Measurements from ENCODE around the gene GRM1.
"Not testable (repeated sequence)": the region's sequence is repeated elsewhere in the genome, so short reads cannot be mapped to it uniquely, and the experiment has no call there.

GRM1 gene

DNA sequence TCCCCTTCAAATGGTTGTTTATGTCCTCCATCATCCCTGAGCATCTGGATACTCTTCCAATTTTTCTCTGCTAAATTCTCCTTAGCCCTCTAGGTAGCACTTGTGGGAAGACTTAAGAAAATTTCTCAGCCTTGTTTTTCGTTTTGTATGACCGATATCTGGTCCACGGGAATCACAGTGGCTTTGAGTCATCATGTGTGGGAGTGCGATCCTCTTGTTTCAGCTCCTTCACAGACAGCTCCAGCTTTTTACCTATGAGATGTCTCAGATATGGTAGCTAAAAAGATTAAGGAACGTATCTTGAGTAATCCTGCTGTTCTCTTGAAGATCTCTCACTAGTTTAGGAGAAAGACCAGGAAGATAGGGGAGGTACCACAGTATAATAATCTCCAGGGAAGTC is 196.1 kb downstream of the GRM1 start:
- Histone ChIP-seq H3K4me3 (replicated peaks; ENCODE audit: insufficient read depth, low read length) (no peak overlapping the region), H3K27ac (replicated peaks) (no peak overlapping the region), H3K27me3 (ENCODE audit: insufficient read depth, poor library complexity, severe bottlenecking) (no peaks in the 10 kb centered on the region)
- no peak for DNase-seq (ENCODE audit: low read depth in 1 of 2, low spot score in 1 of 2)
- TF ChIP-seq SPI1 (IDR thresholded peaks at IDR 0.05; ENCODE audit: borderline replicate concordance, low read depth) (no peak), GABPA (IDR thresholded peaks at IDR 0.05; ENCODE audit: low read depth) (no peak), POLR2AphosphoS5 (IDR thresholded peaks at IDR 0.05; ENCODE audit: low read depth) (no peak)
- TF ChIP-seq, protein P1, sequence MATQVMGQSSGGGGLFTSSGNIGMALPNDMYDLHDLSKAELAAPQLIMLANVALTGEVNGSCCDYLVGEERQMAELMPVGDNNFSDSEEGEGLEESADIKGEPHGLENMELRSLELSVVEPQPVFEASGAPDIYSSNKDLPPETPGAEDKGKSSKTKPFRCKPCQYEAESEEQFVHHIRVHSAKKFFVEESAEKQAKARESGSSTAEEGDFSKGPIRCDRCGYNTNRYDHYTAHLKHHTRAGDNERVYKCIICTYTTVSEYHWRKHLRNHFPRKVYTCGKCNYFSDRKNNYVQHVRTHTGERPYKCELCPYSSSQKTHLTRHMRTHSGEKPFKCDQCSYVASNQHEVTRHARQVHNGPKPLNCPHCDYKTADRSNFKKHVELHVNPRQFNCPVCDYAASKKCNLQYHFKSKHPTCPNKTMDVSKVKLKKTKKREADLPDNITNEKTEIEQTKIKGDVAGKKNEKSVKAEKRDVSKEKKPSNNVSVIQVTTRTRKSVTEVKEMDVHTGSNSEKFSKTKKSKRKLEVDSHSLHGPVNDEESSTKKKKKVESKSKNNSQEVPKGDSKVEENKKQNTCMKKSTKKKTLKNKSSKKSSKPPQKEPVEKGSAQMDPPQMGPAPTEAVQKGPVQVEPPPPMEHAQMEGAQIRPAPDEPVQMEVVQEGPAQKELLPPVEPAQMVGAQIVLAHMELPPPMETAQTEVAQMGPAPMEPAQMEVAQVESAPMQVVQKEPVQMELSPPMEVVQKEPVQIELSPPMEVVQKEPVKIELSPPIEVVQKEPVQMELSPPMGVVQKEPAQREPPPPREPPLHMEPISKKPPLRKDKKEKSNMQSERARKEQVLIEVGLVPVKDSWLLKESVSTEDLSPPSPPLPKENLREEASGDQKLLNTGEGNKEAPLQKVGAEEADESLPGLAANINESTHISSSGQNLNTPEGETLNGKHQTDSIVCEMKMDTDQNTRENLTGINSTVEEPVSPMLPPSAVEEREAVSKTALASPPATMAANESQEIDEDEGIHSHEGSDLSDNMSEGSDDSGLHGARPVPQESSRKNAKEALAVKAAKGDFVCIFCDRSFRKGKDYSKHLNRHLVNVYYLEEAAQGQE (IDR thresholded peaks at IDR 0.05; ENCODE audit: insufficient replicate concordance, low read depth), result no peak
- TF ChIP-seq, protein P2, sequence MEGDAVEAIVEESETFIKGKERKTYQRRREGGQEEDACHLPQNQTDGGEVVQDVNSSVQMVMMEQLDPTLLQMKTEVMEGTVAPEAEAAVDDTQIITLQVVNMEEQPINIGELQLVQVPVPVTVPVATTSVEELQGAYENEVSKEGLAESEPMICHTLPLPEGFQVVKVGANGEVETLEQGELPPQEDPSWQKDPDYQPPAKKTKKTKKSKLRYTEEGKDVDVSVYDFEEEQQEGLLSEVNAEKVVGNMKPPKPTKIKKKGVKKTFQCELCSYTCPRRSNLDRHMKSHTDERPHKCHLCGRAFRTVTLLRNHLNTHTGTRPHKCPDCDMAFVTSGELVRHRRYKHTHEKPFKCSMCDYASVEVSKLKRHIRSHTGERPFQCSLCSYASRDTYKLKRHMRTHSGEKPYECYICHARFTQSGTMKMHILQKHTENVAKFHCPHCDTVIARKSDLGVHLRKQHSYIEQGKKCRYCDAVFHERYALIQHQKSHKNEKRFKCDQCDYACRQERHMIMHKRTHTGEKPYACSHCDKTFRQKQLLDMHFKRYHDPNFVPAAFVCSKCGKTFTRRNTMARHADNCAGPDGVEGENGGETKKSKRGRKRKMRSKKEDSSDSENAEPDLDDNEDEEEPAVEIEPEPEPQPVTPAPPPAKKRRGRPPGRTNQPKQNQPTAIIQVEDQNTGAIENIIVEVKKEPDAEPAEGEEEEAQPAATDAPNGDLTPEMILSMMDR (IDR thresholded peaks at IDR 0.05; ENCODE audit: insufficient read depth, low read length), result no peak

DNA sequence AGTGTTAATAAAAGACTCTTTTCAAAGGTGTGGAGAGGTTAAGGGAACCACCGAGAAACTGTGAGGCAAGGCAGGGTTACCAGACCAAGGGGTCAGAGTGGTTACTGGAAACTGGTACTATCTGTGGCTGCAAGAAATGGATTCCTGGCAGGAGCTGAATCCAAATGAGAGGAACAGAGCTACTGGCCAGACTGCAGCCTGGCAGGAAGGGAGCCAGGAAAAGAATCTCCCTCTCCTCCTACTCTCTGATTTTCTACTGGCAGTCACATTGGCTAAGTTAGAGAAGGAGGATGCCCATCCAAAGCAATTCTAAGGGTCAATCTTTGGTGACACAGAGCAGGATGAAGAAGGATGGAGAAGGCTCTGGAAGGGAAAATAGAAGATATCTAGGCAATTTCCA is 211.5 kb downstream of the GRM1 start:
- H3K4me3 ChIP-seq (replicated peaks; ENCODE audit: insufficient read depth, low read length), result no peak overlapping the region
- no peak for DNase-seq (ENCODE audit: low read depth in 1 of 2, low spot score in 1 of 2)
- no peak overlapping the region for H3K27ac ChIP-seq (replicated peaks)
- TF ChIP-seq POLR2AphosphoS5 (IDR thresholded peaks at IDR 0.05; ENCODE audit: low read depth), result no peak
- TF ChIP-seq, protein P2 (IDR thresholded peaks at IDR 0.05; ENCODE audit: insufficient read depth, low read length), result no peak
- TF ChIP-seq SPI1 (IDR thresholded peaks at IDR 0.05; ENCODE audit: borderline replicate concordance, low read depth), result no peak
- peaks cover 4% of the 10 kb centered on the region for H3K27me3 ChIP-seq (ENCODE audit: insufficient read depth, poor library complexity, severe bottlenecking)

DNA sequence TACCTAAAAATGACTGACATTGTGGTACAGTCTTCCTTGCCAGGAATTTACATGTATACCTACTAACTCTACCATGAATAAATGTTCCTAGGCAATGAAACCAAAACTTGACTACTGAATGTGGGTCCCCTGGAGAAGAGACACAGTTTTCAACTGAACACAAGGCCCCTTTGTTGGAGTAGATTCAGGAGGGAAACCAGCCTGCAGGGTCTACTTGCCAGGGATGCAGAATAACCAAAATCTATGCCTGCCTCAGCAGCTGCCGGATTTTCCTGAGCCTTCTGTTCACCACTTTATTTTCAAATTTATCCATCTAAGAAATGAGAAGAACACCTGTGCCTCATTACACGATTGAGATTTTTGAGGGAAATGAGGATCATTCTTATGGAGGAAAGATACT is 211.9 kb downstream of the GRM1 start:
- H3K27me3 ChIP-seq (ENCODE audit: insufficient read depth, poor library complexity, severe bottlenecking), result peaks cover 4% of the 10 kb centered on the region
- DNase-seq (ENCODE audit: low read depth in 1 of 2, low spot score in 1 of 2), result no peak
- no peak overlapping the region for H3K4me3 ChIP-seq (replicated peaks; ENCODE audit: insufficient read depth, low read length)
- TF ChIP-seq POLR2AphosphoS5 (IDR thresholded peaks at IDR 0.05; ENCODE audit: low read depth), result no peak
- no peak overlapping the region for H3K27ac ChIP-seq (replicated peaks)

DNA sequence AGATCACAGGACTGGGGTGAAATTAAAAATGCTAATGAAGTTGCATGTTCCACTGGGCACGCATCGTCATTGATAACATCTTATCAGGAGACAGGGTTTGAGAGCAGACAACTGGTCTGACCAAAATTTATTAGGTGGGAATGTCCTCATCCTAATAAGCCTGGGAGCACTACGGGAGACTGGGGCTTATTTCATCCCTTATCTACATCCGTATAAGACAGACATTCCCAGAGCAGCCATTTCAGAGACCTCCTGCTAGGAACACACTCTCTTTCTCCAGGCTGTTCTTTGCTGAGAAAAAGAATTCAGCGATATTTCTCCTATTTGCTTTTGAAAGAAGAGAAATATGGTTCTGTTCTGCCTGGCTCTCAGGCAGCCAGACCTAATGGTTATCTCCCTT is 214.8 kb downstream of the GRM1 start:
- not testable (repeated sequence) for H3K27ac ChIP-seq (replicated peaks); DNase-seq (ENCODE audit: low read depth in 1 of 2, low spot score in 1 of 2); H3K4me3 ChIP-seq (replicated peaks; ENCODE audit: insufficient read depth, low read length); H3K27me3 ChIP-seq (ENCODE audit: insufficient read depth, poor library complexity, severe bottlenecking)

DNA sequence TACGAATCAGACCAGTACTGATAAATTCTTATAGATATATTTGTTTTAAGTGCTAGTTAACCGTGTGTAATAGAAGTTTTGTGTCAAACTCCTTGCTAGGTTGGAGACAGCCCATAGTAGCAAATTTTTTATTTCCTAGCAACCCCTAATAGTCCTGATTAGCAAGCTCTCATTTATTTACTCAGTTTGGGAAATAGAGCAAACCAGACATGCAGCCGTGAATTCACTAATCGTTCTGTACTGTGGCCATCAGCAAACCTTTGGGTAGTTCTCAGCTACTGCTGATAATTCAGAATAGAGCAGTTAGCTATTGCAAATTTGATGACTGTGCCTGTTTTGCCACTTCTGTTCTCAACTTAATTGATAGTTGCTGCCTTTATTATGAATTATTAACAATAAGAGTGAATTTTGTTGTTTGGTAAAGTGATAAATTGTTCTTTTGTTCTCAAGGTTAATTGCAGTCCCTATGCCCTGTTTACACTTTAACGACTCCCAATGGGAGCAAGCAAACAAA is 215.8 kb downstream of the GRM1 start:
- Histone ChIP-seq H3K4me3 (replicated peaks; ENCODE audit: insufficient read depth, low read length) (no peak overlapping the region), H3K27ac (replicated peaks) (no peak overlapping the region), H3K27me3 (ENCODE audit: insufficient read depth, poor library complexity, severe bottlenecking) (peaks cover 4% of the 10 kb centered on the region)
- TF ChIP-seq SPI1 (IDR thresholded peaks at IDR 0.05; ENCODE audit: borderline replicate concordance, low read depth), result no peak
- no peak for TF ChIP-seq POLR2AphosphoS5 (IDR thresholded peaks at IDR 0.05; ENCODE audit: low read depth)
- TF ChIP-seq, protein P2 (IDR thresholded peaks at IDR 0.05; ENCODE audit: insufficient read depth, low read length), result no peak
- no peak for TF ChIP-seq GABPA (IDR thresholded peaks at IDR 0.05; ENCODE audit: low read depth)
- DNase-seq (ENCODE audit: low read depth in 1 of 2, low spot score in 1 of 2), result no peak

DNA sequence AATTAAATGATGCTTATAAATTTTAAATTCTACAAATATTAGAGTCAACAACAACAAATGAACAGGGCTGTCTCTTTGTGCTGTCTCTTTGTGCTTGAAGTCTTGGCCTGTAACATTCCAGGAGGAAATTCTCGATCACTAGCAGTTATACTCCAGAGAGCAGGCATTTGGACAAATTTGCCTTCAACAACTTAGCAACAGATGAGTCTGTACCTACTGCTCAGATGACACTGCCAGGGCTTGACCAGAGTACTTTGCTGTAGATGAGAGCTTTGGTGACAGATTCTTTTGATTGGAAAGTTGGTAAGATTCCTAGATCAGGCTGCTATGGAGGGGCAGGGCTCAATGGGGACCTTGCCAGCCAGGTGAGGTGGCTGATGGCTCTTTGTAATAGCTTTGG is 217.2 kb downstream of the GRM1 start:
- TF ChIP-seq, protein P1 (IDR thresholded peaks at IDR 0.05; ENCODE audit: insufficient replicate concordance, low read depth), result no peak
- no peak for TF ChIP-seq GABPA (IDR thresholded peaks at IDR 0.05; ENCODE audit: low read depth)
- TF ChIP-seq, protein P2 (IDR thresholded peaks at IDR 0.05; ENCODE audit: insufficient read depth, low read length), result no peak
- no peak for TF ChIP-seq SPI1 (IDR thresholded peaks at IDR 0.05; ENCODE audit: borderline replicate concordance, low read depth)
- TF ChIP-seq POLR2AphosphoS5 (IDR thresholded peaks at IDR 0.05; ENCODE audit: low read depth), result no peak
- Histone ChIP-seq H3K27ac (replicated peaks) (no peak overlapping the region), H3K4me3 (replicated peaks; ENCODE audit: insufficient read depth, low read length) (no peak overlapping the region), H3K27me3 (ENCODE audit: insufficient read depth, poor library complexity, severe bottlenecking) (peaks cover 4% of the 10 kb centered on the region)
- DNase-seq (ENCODE audit: low read depth in 1 of 2, low spot score in 1 of 2), result no peak

Measured in HL-60 (cell line).